Astrocyte (in vitro differentiated cells and primary cell): Measurements from ENCODE around the gene ATG4A. TPM values are rescaled to one million over a fixed set of nuclear protein-coding genes. Genes with fewer than 3 reads are reported as not detected.

Experiments
- DNase-seq: peaks from one replicate; pipeline ENCODE4 v3.0.0-alpha.2; 2010; ENCODE audit warnings: low read depth
- FAIRE-seq: peaks from 2 replicates; lab custom pipeline; 2011; peaks lifted over from hg19 to GRCh38; lab: Jason Lieb, UNC
- H2AFZ ChIP-seq: 2 replicates; pipeline ENCODE4 v1.6.0; 2012; ENCODE audit warnings: low read depth, low read length, inconsistent platforms
- H3K27ac ChIP-seq: 2 replicates; pipeline ENCODE4 v1.5.1; 2011; ENCODE audit warnings: low read depth, low read length, inconsistent platforms
- H3K27me3 ChIP-seq: 2 replicates; pipeline ENCODE4 v1.6.0; 2011; ENCODE audit warnings: low read length, inconsistent platforms; ENCODE audit not compliant: insufficient read depth
- H3K36me3 ChIP-seq: 2 replicates; pipeline ENCODE4 v1.5.1; 2011; ENCODE audit warnings: low read length, inconsistent platforms; ENCODE audit not compliant: insufficient read depth
- H3K4me1 ChIP-seq: 2 replicates; pipeline ENCODE4 v1.5.1; 2011; ENCODE audit warnings: low read length, inconsistent platforms; ENCODE audit not compliant: insufficient read depth
- H3K4me2 ChIP-seq: 2 replicates; pipeline ENCODE4 v1.6.0; 2012; ENCODE audit warnings: low read length, inconsistent platforms
- H3K4me3 ChIP-seq: 2 replicates; pipeline ENCODE4 v1.5.1; 2011; ENCODE audit warnings: low read depth, mild to moderate bottlenecking, low read length, inconsistent platforms; ENCODE audit not compliant: insufficient read depth
- H3K79me2 ChIP-seq: 2 replicates; pipeline ENCODE4 v1.6.0; 2012; ENCODE audit warnings: mild to moderate bottlenecking, low read length, inconsistent platforms; ENCODE audit not compliant: insufficient read depth
- H3K9ac ChIP-seq: 2 replicates; pipeline ENCODE4 v1.6.0; 2012; ENCODE audit warnings: mild to moderate bottlenecking, low read length, inconsistent platforms
- H3K9me3 ChIP-seq: 2 replicates; pipeline ENCODE4 v1.5.1; 2012; ENCODE audit warnings: low read depth, mild to moderate bottlenecking, low read length, inconsistent platforms; ENCODE audit not compliant: insufficient read depth
- H4K20me1 ChIP-seq: 2 replicates; pipeline ENCODE4 v1.6.0; 2012; ENCODE audit warnings: low read length, inconsistent platforms; ENCODE audit not compliant: insufficient read depth
- H3K27ac Mint-ChIP-seq: one replicate; pipeline ENCODE4 v1.8.0; 2021; ENCODE audit warnings: mild to moderate bottlenecking, mixed read lengths; ENCODE audit not compliant: unreplicated experiment
- H3K27me3 Mint-ChIP-seq: one replicate; pipeline ENCODE4 v1.8.0; 2021; ENCODE audit warnings: low read depth, mixed read lengths; ENCODE audit not compliant: unreplicated experiment
- H3K36me3 Mint-ChIP-seq: one replicate; pipeline ENCODE4 v1.8.0; 2021; ENCODE audit warnings: low read depth, mixed read lengths; ENCODE audit not compliant: unreplicated experiment
- H3K4me1 Mint-ChIP-seq: one replicate; pipeline ENCODE4 v1.8.0; 2021; ENCODE audit warnings: low read depth, mixed read lengths; ENCODE audit not compliant: unreplicated experiment
- H3K4me3 Mint-ChIP-seq: one replicate; pipeline ENCODE4 v1.8.0; 2021; ENCODE audit warnings: mild to moderate bottlenecking, moderate library complexity, mixed read lengths; ENCODE audit not compliant: unreplicated experiment
- H3K9me3 Mint-ChIP-seq: one replicate; pipeline ENCODE4 v1.8.0; 2021; ENCODE audit warnings: mild to moderate bottlenecking, mixed read lengths; ENCODE audit not compliant: unreplicated experiment
- CTCF ChIP-seq: IDR thresholded peaks from 2 replicates; pipeline ENCODE4 v1.5.1; 2011; ENCODE audit warnings: low read depth, mild to moderate bottlenecking, inconsistent platforms, low read length, moderate library complexity; ENCODE audit not compliant: insufficient read depth
- EZH2 ChIP-seq: IDR thresholded peaks from 2 replicates; pipeline ENCODE4 v1.6.1; 2012; ENCODE audit warnings: mild to moderate bottlenecking, low read length, inconsistent platforms; ENCODE audit not compliant: insufficient read depth
- total RNA-seq: library from RNA; stranded (reverse); gene quantifications from 2 replicates; pipeline ENCODE4 v1.2.1, GENCODE V29; 2021

ATG4A gene
- total RNA-seq, 1 donor from 2014 or later, result 10.7 TPM

DNA sequence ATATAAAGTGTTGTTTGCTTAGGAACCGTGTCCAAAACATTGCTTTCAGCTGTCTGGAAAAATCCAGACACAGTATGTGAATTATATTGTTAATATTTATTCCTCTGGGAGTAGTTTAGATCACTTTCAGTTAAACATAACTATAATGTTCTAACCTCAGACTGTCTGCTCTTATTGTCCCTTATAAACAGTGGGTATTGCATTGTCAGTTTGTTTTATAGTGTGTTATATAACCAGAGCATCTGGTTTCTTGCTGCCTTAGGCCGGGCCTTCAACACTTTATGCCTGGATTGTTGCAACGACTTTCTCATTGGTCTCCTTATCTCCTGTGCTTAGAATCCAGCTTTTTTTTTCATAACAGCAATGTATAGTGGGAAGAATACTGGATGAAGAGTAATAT lies 26.4 kb downstream of the ATG4A start:
- no peak for DNase-seq
- H3K36me3 Mint-ChIP-seq, result peaks cover 3% of the 10 kb centered on the region
- FAIRE-seq, result no peak

DNA sequence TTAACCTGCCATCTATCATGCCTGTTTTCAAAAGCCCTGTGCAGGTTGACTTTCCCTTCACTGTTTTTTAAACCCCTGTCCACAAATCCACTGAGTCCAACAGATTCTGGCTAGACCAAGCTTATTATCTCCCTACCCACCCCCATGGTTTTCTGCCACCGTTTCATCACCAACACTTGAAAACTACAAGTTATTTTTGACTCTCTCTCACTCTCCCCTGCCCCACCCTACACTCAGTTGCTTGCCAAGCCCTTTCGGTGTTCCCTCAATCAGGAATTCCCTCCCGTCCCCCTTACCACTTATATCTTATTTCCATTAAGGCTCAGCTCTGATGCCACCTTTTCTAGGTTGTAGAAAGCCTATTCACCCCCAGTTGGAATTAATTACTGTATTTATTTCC lies 29.7 kb downstream of the ATG4A start:
- H3K4me1 Mint-ChIP-seq, result peaks cover 18% of the 10 kb centered on the region
- no peak overlapping the region for H3K9ac ChIP-seq
- no peak overlapping the region for H2AFZ ChIP-seq
- no peak overlapping the region for H3K27ac Mint-ChIP-seq
- H3K36me3 ChIP-seq, result no peaks in the 10 kb centered on the region
- H3K36me3 Mint-ChIP-seq, result peaks cover under 1% of the 10 kb centered on the region
- H3K4me2 ChIP-seq, result no peak overlapping the region
- DNase-seq (no peak), FAIRE-seq (no peak)
- no peak overlapping the region for H3K4me3 Mint-ChIP-seq
- H4K20me1 ChIP-seq, result no peaks in the 10 kb centered on the region
- TF ChIP-seq EZH2 (no peak), CTCF (no peak)
- H3K27ac ChIP-seq, result no peak overlapping the region
- H3K4me3 ChIP-seq, result no peak overlapping the region
- H3K27me3 Mint-ChIP-seq, result no peaks in the 10 kb centered on the region
- H3K27me3 ChIP-seq, result no peaks in the 10 kb centered on the region
- no peaks in the 10 kb centered on the region for H3K79me2 ChIP-seq
- H3K9me3 Mint-ChIP-seq, result no peaks in the 10 kb centered on the region
- no peaks in the 10 kb centered on the region for H3K9me3 ChIP-seq
- peaks cover 12% of the 10 kb centered on the region for H3K4me1 ChIP-seq

More for the DNA sequence above, 26.4 kb downstream of the ATG4A start:
- no peaks in the 10 kb centered on the region for H3K79me2 ChIP-seq
- no peaks in the 10 kb centered on the region for H4K20me1 ChIP-seq
- no peak overlapping the region for H3K4me3 ChIP-seq
- H2AFZ ChIP-seq, result no peak overlapping the region
- H3K27ac ChIP-seq, result no peak overlapping the region
- no peaks in the 10 kb centered on the region for H3K27me3 ChIP-seq
- H3K9me3 ChIP-seq, result no peaks in the 10 kb centered on the region
- no peak overlapping the region for H3K4me2 ChIP-seq
- no peak for TF ChIP-seq EZH2
- no peak for TF ChIP-seq CTCF
- H3K9ac ChIP-seq, result no peak overlapping the region
- no peak overlapping the region for H3K27ac Mint-ChIP-seq
- peaks cover 4% of the 10 kb centered on the region for H3K4me1 ChIP-seq
- H3K27me3 Mint-ChIP-seq, result no peaks in the 10 kb centered on the region
- no peaks in the 10 kb centered on the region for H3K36me3 ChIP-seq
- no peaks in the 10 kb centered on the region for H3K9me3 Mint-ChIP-seq
- H3K4me3 Mint-ChIP-seq, result no peak overlapping the region
- peaks cover 14% of the 10 kb centered on the region for H3K4me1 Mint-ChIP-seq

DNA sequence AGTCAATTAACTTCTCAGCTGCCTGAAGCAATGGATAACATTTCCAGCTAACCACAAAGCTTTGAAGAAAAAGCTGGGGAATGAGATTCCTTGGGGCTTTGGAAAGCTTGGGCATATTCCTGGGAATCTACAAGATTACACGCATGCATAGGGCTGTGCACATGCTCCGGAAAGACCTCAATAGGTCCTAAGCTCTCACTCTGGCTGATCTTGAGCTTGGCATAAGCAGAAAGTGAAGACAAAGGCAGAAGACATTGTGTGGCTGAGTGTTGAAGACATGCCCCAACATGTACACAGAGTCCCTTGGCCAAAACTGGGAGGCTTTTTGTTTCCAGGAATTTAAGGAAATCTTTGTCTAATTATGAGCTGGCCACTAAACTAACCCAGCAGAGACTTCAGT lies 31.2 kb downstream of the ATG4A start:
- Histone ChIP-seq H3K9me3 (no peaks in the 10 kb centered on the region), H3K36me3 (no peaks in the 10 kb centered on the region), H3K27me3 (no peaks in the 10 kb centered on the region), H3K4me2 (no peak overlapping the region), H2AFZ (no peak overlapping the region), H4K20me1 (no peaks in the 10 kb centered on the region), H3K4me1 (peaks cover 12% of the 10 kb centered on the region), H3K79me2 (no peaks in the 10 kb centered on the region), H3K4me3 (no peak overlapping the region), H3K27ac (peak overlapping the region; percentile 53), H3K9ac (no peak overlapping the region)
- Mint-ChIP-seq H3K4me3 (no peak overlapping the region), H3K4me1 (peaks cover 18% of the 10 kb centered on the region), H3K27ac (peak overlapping the region; percentile 96), H3K9me3 (no peaks in the 10 kb centered on the region), H3K36me3 (no peaks in the 10 kb centered on the region), H3K27me3 (no peaks in the 10 kb centered on the region)
- TF ChIP-seq EZH2 (no peak), CTCF (no peak)
- FAIRE-seq (peak; percentile 97), DNase-seq (peak; percentile 72)
